UCSD-AML1 (cell line): Measurements from ENCODE around the gene COL27A1.

ENCODE experiments used
- DNase-seq: peaks from one replicate; lab custom pipeline; 2025; ENCODE audit not compliant: unreplicated experiment; lab: John Stamatoyannopoulos, UW

COL27A1 gene

DNA sequence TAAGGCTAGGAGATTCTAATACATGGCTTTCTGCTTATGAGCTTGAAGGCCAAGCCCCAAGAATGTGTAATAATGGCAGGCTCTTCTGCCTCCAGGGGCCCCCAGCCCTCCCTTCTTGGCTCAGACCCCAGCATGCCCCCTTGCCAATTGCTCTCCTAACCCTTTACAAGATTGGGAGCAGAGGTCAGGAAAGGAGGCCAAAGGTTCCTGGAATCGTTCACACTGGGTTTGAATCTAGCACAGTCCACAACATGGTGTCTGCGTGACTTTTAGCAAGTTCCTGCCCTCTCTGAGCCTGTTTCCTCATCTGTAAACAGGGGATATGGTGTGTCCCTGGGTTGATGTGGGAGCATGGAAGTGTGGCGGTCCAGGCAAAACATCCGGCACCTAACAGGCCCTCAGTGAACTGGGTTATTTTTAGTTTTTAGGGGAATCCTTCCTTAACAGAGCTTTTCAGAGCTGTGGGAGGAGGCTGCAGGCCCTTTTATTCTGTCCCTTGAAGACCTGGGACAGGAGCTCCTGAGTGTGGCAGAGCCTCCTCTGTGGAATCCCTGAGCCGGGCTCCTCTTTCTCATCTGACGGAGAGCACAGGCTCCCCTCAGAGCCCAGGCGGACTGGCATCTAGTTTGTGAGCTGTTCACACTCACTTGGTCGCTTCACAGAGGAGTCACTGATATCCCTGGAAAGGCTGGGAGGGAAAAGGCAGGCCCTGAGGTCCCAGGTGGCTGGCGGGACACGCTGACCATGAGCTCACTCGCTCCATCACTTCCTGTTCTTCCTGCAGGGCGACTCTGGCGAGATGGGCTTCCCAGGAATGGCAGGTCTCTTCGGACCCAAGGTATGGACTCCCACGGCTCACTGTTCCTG is 144.2 kb downstream of the COL27A1 start:
- no peak for DNase-seq

DNA sequence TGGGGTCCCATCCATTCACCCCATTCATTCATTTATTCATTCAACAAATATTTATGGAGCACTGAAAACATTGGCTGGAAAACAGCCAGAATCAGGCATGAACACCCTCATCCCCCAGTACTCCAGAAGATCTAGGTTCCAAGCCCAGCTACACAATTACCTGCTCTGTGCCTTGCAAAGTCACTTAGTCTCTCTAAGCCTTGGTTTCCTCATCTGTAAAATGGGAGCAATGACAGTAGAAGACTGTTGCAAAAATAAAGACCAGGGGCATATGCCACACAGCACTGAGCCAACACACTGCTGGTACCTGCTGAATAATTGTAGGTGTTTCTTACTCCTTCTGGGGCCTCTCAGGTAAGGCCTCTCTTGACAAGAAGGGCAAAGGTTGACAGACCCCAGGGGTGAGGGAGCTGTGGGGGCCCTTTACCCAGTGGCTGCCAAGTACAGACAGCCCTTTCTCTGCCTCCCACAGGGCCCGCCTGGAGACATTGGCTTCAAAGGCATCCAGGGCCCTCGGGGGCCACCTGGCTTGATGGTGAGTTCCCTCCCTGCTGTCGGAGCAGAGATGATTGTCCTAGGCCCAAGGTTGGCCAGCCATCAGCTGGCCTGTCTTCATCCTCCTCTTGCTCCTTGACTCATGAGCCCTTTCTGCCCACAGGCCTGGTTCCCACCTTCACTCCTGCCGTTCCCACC is 145.0 kb downstream of the COL27A1 start:
- DNase-seq: no peak

DNA sequence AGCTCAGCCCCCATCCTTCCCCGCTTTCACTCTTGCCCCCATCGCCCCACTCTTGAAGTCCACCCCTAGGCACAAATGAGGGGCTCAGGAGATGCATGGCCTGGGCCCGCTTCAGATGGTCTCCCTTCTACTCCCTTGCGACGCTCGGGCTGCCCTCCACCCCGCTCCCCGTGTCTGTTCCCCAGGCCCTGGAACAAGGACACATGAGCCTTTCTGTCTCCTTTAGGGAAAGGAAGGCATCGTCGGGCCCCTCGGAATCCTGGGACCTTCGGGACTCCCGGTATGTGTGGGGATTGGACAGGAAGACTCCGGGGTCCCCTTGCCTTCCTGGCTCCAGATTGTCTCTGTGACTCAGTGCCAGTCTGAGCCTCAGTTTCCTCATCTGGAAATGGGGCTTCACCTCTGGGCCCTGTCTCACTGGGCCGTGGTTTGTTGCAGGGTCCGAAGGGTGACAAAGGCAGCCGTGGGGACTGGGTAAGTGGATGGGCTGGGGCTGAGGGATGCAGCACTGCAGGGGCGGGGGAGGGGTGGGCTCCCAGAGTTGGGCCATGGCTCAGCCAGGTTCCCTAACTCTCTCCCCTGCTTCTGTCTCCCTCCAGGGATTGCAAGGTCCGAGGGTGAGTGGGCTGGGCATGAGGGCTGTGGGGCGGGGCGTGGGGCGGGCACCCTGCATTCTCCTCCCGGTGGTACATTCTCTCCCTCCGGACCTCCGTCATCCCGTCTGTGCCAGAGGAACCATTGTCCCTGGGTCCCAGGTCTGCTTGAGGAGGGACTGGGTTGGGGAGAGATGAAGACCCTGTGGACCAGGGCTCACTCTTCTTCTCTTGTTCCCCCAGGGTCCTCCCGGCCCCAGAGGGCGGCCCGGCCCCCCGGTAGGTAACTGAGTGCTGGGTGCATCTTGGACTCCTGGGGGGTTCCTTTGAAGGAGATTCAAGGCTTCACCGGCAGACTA is 145.8 kb downstream of the COL27A1 start:
- DNase-seq: no peak

DNA sequence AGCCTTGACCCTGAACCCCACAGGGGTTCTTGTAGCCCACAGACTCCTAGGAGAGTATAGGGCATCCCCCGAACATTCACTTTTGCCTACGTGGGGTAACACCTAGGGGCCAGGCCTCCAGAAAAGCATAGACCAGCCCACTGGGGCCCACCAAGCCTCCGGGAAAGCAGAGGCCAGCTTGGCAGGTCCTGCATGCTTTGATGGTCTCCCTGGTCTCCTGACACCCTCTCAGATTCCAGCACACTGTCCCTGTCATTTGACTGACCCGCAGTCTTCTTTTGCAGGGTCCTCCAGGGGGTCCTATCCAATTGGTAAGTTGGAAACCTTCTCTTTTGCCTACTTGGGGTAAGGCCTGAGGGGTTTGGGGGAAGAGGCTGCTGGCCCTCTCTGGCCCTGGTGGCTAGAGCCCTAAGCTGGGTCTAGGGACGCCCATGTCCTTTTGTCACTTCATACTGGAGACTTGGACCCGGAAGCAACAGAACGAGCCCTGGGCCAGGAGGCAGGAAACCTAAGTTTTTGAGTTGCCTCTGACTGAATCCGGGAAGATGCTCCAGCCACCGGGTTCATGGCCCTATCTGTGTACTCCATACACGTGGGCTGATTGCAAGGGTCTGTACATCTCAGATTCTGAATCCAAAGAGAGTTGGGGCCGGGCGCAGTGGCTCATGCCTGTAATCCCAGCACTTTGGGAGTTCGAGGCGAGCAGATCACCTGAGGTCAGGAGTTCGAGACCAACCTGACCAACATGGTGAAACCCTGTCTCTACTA is 146.6 kb downstream of the COL27A1 start:
- no peak for DNase-seq

DNA sequence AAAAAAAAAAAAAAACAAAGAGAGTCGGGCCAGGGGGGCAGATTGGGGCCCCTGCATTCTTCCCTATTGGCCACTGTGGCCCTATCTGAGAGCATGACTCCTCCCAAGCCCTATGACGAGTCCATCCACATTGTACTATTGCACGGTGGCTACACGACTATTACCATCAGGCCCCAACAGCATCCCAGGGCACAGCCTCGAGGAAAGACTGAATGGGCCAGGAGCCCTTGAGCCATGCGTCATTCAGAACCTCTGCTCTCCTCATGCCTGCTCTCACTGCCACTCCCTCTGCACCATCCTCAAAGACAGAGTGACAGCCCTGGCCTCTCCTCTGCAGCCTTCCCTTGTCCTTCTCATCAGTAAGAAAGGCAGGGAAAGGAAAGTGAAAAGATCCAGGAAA is 147.4 kb downstream of the COL27A1 start:
- no peak for DNase-seq

DNA sequence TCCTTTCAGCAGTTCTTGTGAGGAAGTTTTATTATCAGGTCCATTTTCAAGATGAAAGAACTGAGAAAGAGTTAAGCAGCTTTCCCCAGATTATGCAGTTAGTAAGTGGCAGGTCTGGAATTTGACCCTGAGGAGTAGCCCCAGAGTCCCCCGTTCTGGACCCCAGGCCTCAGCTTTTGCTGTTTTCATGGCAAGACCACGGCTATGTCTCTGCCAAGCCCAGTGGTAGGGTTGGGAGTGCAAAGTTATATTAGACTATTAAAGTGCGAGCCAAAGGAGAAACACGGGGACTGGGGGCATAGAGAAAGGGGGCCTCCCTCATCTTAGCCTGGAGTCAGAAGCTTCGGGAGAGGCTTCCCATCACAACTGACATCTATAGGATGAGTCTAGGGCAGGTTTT is 148.2 kb downstream of the COL27A1 start:
- DNase-seq: no peak

DNA sequence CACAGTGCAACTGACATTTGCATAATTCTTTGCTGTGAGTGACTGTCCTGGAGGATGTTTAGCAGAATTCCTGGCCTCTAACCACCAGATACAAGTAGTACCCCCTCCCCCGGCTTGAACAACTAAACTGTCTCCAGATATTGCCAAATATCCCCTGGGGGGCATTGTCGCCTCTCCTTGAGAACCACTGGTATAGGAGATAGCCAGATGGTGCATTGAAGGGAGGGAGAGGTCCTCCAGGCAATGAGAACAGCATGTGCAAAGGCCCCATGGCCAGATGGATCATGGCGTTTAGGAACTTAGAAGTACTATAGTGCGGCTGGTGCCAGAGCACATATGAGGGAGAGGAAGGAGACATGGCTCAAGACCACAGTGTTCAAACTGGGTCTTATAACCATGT is 148.6 kb downstream of the COL27A1 start:
- DNase-seq: no peak

DNA sequence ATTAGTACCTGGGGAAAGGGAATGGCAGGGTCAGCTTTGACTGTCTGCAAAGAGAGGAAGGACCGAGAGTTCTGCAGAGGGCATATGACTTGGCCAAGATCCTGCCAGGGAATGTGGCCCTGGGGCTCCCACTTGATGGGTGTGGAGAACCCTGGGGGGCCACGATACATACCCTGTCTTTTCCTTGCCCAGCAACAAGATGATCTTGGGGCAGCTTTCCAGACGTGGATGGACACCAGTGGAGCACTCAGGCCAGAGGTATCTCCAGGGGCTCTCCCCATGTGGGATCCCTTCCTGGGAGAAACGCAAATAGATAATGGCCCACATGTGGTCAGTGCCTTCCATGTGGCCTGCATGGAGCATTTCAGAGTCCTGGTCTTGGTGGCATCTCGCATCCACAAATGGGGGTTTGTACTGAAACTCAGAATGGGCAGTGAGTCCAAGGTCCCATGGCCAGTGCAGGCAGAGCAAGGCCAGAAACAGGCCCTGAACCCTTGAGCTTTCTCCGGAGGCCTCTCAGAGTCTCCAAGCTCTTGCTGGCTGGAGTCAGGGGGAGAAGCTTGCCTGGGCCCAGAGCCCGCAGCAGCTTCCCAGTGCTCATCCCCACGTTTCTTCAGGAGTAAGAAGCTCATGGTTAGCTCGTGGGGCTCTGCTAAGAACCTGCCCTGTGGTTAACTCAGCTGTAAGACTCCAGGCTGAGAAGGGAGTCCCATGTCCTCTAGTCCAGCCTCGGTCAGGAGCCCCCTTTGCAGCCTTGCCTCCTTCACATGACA is 149.3 kb downstream of the COL27A1 start:
- no peak for DNase-seq

DNA sequence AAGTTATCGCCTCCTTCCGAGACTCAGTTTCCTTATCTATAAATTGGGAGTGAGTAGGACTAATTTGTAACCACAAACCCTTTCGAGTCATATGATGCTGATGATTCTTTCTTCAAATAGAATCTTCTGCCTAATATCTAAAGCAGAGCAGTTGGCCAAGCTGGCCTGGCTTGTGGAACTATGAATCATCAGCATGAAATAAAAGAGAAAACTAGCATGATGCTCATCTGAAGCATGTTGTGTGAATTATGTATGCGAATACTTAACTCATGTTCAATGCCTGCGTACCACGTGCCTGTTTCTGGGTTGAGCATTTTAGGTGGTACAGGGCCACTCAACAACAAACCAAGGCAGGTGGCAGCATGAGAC is 152.5 kb downstream of the COL27A1 start:
- DNase-seq: no peak

DNA sequence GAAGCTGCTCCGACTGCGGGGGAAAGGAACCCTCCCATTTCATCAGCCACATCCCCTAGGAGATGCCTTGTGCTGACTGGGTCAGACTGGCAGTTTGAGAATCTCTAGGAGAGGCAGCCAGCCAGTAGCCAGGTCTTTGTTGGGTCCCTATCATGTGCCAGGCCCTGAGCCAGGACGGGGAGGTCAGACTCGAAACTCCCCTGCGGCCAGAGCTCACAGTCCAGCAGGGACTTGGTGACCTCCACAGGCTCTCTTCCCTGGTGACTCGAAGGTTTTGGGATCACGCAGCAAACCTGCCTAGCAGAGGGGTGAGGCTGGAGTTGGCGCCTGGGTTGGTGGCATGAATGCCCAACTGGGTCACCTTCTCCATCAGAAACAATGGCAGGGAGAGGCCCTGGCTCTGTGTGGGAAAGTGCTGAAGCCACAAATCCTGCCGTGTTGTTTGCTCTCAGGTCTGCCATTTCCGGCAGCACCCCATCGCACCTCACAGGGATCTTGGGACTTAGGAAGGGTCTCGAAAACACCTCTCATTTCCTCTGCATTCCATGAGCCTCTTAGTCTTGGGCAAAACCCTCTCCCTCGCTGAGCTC is 153.1 kb downstream of the COL27A1 start:
- DNase-seq: no peak

DNA sequence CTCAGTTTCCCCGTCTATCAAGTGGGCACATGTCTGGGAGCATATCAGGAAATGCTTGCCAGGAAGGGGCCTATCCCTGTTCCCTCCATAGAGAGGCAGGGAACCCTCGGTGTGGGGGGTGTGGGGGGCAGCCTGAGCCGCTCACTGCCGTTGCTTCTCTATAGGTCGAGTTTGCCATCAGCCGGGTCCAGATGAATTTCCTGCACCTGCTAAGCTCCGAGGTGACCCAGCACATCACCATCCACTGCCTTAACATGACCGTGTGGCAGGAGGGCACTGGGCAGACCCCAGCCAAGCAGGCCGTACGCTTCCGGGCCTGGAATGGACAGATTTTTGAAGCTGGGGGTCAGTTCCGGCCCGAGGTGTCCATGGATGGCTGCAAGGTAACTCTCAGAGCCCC is 153.8 kb downstream of the COL27A1 start:
- no peak for DNase-seq

DNA sequence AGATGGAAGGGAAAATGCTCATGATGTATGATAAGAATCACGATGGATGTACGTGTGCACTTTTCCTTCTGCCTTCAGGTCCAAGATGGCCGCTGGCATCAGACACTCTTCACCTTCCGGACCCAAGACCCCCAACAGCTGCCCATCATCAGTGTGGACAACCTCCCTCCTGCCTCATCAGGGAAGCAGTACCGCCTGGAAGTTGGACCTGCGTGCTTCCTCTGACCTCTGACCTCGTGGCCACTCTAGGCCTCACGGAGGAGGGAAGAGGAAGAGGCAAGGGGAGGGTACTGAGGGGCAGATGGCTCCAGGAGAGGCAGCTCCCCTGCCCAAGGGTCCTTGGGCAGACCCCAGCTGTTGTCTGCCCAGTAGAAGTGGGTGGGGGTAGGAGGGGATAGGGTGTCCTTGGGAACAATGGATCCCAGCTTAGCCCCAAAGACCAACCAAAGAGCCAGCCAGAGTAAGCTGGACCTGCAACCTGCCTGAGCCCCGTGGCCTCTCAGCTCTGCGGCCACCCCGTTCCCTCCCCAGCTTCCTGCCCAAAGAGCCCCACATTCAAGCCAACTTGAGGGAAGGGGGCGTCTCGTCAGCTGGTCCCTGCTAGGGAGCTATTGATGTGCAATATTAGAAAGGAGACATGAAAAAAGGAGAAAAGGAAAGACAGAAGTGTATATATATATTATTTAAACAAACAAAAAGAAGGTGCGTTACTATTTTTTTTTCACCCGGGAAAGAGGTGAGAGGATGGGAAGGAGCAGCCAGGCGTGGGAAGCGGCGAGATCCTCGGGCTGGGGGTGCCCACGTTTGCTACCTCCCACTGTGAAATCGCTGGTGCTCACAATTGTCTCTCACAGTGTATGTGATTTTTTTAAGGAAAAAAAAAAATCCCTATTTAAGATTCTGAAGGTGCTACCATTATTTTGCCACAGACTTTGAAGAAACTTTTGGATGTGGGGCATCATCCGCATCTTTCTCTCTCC is 155.4 kb downstream of the COL27A1 start:
- DNase-seq: no peak

DNA sequence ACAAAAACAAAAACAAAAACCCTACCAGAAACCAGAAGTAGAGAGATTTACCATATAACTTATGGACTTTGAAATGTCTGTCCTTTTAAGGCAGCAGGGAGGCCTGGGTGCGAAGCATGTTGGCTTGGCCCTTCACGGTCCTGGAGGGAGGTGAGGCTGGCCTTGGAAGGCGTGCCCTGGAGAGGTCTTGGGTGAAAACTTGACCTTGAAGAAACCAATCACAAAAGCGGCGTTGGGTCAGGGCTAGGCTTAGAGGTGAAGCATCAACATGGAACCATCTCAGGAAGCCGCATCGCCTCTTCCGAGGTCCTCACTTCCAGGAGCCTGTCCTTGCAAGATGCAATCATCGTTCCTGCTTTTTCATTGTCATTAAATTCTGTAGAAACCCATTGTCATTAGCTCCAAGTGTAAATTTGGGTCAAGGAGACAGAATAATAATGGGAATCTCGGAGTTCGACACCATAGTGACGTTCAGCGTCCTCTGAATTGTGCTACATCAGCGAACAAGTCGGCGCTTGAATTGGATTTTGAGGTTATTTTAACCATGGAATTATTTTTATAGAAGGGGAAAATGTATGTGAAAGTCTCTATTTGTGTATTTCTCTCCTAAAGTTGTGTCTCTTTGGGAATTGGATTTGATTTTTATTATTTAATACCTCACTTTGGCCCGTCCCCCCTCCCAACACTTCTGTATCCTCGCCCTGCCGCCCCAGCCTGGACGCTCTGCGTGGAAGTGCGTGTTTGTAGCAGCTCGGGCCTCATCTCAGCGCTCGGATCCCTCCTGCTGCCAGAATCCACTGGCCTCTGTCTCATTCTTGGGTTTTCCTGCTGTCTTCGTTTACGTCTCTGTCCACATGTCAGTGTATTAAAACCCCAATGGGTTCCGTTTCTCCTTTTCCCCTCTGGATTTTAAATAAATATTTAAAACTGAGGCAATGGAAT is 156.5 kb downstream of the COL27A1 start:
- no peak for DNase-seq

DNA sequence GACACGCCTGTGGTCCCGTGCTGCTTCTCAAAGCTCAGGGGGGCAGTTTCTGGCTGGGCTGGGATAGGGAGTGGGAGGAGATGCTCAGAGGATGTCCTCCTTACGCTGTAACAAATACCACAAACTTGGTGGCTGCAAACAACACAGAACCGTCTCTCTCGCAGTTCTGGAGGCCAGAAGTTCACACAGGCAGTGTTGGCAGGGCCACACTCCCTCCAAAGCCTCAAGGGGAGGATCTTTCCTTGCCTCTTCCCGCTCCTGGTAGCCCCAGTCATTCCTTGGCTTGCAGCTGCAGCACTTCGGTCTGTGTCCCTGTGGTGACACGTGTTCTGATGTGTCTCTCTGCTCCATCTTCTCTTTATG is 157.2 kb downstream of the COL27A1 start:
- DNase-seq: no peak

DNA sequence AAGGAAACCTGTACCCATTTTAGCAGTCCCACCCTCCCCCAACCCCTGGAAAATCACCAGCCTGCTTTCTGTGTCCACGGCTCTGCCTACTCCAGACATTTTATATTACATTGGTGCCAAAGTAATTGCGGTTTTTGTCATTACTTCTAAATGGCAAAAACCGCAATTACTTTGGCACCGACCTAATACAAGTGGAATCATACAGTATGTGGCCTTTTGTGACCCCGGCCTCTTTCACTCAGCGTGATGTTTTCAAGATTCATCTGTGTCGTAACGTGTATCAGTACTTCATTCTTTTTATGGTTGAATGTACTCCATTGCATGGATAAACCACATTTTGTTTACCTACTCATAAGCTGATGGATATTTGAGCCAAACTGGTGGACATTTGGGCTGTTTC is 157.8 kb downstream of the COL27A1 start:
- DNase-seq: no peak

DNA sequence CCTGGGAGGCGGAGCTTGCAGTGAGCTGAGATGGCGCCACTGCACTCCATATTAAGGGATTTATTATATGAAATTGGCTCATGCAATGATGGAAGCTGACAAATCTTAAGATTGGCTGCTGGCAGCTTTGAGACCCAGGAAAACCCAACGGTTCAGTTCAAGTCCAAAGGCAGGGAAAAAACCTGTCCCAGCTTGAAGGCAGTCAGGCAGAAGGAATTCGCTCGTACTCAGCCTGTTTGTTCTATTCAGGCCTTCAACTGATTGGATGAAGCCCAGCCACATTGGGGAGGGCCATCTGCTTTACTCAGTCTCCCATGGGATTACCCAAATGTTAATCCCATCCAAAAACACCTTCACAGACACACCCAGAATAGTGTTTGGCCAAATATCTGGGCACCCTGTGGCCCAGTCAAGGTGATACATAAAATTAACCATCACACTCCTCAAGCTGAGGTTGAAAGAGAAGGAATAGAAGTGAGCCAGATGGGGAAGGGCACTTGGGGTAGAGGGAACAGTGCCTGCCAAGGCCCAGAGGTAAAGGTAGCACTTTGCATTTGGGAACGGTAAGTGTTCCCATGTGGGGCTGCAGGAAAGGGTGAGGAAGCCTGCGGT is 159.0 kb downstream of the COL27A1 start:
- DNase-seq: no peak
